AG04449 (cell line): ENCODE data around the gene SLC5A11.
"Not testable (repeated sequence)": the region's sequence is repeated elsewhere in the genome, so short reads cannot be mapped to it uniquely, and the experiment has no call there.

Experiments used
- CTCF ChIA-PET: fragments of 350-600 bp; formaldehyde crosslinking; extraction: SDS; loops from one replicate; lab custom pipeline; 2021; ENCODE audit warnings: antibody characterized with exemption; lab: Yijun Ruan, JAX
- POLR2A ChIA-PET: fragments of 400-600, 350-600 bp; formaldehyde crosslinking; extraction: SDS; loops from one replicate; lab custom pipeline; 2020; ENCODE audit warnings: antibody characterized with exemption, inconsistent platforms; lab: Yijun Ruan, JAX
- DNase-seq: peaks from one replicate; pipeline ENCODE4 v3.0.0-alpha.2; 2010; ENCODE audit warnings: low read depth, low spot score
- H3K4me3 ChIP-seq: 2 replicates; pipeline ENCODE4 v1.5.1; 2011; ENCODE audit warnings: low read depth, mild to moderate bottlenecking, control low read depth, low read length
- TF ChIP-seq, protein P1 (sequence below): IDR thresholded peaks from one replicate; pipeline ENCODE4 v1.5.1; 2011; ENCODE audit warnings: mild to moderate bottlenecking, moderate library complexity, low read length, control low read depth, inconsistent platforms; ENCODE audit not compliant: insufficient read depth; ENCODE audit errors: missing control alignments

SLC5A11 gene

GRCh38 chr16:24839347-24839972 lies 6.3 kb upstream of the SLC5A11 start:
- POLR2A ChIA-PET, result interaction anchor here (0.7 kb wide), 1 partner anchor 53 kb away, joined by 3 read pairs; no protein-coding TSS in a partner anchor
- CTCF ChIA-PET, result interaction anchor here (0.9 kb wide), 1 partner anchor 9 kb away, joined by 3 read pairs; no protein-coding TSS in a partner anchor
- TF ChIP-seq, protein P1, sequence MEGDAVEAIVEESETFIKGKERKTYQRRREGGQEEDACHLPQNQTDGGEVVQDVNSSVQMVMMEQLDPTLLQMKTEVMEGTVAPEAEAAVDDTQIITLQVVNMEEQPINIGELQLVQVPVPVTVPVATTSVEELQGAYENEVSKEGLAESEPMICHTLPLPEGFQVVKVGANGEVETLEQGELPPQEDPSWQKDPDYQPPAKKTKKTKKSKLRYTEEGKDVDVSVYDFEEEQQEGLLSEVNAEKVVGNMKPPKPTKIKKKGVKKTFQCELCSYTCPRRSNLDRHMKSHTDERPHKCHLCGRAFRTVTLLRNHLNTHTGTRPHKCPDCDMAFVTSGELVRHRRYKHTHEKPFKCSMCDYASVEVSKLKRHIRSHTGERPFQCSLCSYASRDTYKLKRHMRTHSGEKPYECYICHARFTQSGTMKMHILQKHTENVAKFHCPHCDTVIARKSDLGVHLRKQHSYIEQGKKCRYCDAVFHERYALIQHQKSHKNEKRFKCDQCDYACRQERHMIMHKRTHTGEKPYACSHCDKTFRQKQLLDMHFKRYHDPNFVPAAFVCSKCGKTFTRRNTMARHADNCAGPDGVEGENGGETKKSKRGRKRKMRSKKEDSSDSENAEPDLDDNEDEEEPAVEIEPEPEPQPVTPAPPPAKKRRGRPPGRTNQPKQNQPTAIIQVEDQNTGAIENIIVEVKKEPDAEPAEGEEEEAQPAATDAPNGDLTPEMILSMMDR, result no peak
- no peak overlapping the region for H3K4me3 ChIP-seq
- no peak for DNase-seq

DNA sequence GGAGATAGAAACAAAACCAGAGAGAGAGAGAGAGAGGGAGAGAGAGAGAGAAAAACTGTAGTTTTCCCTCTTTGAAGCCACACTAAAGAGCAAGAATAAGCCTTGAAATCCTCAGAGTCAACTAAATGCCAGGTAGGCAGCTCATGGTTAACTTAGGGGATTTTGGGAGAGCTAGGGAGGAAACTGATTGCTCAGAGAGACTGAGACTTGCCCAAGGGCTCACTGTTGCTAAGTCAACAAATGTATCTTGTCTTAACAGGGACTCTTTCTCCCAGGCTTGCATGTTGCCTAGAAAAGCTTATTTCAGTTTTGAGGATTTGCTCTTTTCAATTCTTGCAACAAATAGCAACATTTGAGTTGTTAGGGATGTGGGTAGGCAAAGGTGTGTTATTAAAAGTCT lies 4.5 kb upstream of the SLC5A11 start:
- TF ChIP-seq, protein P1, result no peak
- no peak overlapping the region for H3K4me3 ChIP-seq
- ChIA-PET POLR2A (no interaction called here), CTCF (no interaction called here)
- no peak for DNase-seq

DNA sequence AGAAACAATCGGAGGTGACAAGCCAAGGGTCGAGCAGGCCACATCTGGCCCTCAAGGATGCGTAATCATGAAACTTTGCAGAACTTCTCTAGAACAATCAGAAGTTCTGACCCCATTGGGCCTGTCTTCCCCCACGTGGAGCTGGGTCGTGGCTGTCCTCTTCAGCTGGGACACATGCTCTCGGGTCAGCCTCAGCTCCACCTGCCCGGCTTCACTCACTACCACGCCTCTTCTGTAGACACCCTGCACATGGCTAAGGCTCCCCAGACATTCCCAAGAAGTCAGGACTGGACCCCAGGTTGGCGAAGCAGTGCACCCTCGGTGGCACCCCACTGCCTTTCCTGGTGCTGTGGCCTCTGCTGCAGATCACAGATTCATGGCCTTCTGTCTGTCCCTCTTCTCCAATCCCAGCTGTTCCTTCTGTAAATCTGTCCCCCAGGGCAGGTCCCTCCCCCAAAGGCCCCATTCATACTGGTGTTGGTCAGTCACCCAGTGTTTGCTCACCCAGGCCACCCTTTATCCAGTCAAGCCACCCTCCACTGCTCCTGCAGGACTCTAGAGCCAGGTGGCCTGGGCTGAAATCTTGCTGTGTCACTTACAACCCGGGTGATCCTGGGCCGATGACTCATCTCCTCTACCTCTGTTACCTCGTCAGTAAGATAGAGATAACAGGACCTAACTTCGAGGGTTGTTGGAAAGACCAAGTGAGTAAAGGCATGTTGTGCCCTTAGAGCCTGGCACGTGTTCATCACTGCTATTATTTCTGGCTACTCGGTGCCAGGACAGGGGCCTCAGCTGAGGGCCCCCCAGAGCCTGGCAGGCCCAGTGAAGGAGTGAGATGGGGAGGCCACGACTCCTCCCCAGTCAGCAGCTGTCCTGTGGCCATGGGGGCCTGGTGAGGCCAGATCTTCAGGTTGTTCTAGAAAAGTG lies 1.4 kb upstream of the SLC5A11 start:
- TF ChIP-seq, protein P1, result no peak
- ChIA-PET POLR2A (no interaction called here), CTCF (interaction anchor here (1.2 kb wide), 1 partner anchor 10 kb away, joined by 3 read pairs; no protein-coding TSS in a partner anchor)
- no peak overlapping the region for H3K4me3 ChIP-seq
- DNase-seq, result no peak

GRCh38 chr16:24845031-24845365 lies 765 bp upstream of the SLC5A11 start:
- POLR2A ChIA-PET, result not testable (repeated sequence)

DNA sequence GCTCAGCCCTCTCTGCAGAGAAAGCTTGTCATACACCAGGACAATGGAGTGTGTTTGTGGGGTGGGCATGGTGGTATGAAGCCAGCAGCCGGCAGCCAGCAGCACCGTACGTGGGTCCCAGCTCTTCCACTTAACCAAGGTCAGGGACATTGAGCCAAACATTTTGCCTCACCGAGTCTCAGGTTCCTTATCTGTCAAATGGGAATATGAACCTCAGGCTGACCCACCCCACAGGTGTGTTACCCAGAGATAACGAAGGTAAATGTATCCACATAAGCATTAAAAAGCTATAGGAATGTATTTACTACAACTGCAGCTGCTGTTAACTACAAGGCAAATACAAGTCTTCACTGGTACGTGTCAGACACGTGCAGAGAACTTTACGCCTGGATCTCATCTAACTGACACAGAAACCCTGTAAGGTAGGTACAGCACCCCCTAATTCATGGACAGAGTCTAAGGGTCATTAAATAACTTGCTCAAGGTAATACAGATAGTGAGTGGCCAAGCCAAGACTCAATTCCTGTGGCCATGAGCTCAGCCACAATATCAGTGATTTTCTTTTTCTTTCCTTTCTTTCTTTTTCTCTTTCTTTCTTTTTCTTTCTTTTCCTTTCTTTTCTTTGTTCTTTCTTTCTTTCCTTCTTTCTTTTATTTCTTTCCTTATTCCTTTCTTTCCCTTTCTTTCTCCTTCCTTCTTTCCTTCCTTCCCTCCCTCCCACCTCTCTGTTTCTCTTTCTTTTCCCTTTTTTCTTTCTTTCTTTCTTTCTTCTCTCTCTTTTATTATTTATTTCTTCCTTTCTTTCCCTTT lies 990 bp downstream of the SLC5A11 start:
- H3K4me3 ChIP-seq, result no peak overlapping the region
- DNase-seq, result no peak
- POLR2A ChIA-PET, result no interaction called here
- CTCF ChIA-PET, result interaction anchor here (2.8 kb wide), 1 partner anchor 12 kb away, joined by 10 read pairs; no protein-coding TSS in a partner anchor
- TF ChIP-seq, protein P1, result no peak

More at GRCh38 chr16:24845031-24845365, 765 bp upstream of the SLC5A11 start:
- DNase-seq, H3K4me3 ChIP-seq: not testable (repeated sequence)
- CTCF ChIA-PET, result interaction anchor here (1.2 kb wide), 1 partner anchor 12 kb away, joined by 3 read pairs; no protein-coding TSS in a partner anchor

- ChIA-PET POLR2A (no interaction called here), CTCF (interaction anchor here (2.8 kb wide), 1 partner anchor 13 kb away, joined by 10 read pairs; no protein-coding TSS in a partner anchor)
- no peak for DNase-seq
Measured at GRCh38 chr16:24847358-24847664, 1.5 kb downstream of the SLC5A11 start.

More at GRCh38 chr16:24847358-24847664, 1.5 kb downstream of the SLC5A11 start:
- TF ChIP-seq, protein P1, result no peak
- no peak overlapping the region for H3K4me3 ChIP-seq
